Mesendoderm (in vitro differentiated cells): ENCODE data around the gene SLIT3.

ENCODE experiments used
- DNase-seq: peaks from one replicate; pipeline ENCODE4 v3.0.0; 2013
- H2AK5ac ChIP-seq: 2 replicates; pipeline ENCODE4 v1.6.1; 2013; ENCODE audit warnings: low read length, inconsistent platforms
- H2BK120ac ChIP-seq: 2 replicates; pipeline ENCODE4 v1.6.1; 2013; ENCODE audit warnings: low read depth, mild to moderate bottlenecking, low read length, moderate library complexity, mixed read lengths
- H2BK15ac ChIP-seq: replicated peaks from 2 replicates; pipeline ENCODE4 v1.6.1; 2013; ENCODE audit warnings: low read depth, mild to moderate bottlenecking, moderate library complexity
- H2BK5ac ChIP-seq: 2 replicates; pipeline ENCODE4 v1.6.1; 2013; ENCODE audit warnings: low read length, inconsistent platforms
- H3K18ac ChIP-seq: 2 replicates; pipeline ENCODE4 v1.6.1; 2013; ENCODE audit warnings: mild to moderate bottlenecking, low read length, mixed read lengths
- H3K23ac ChIP-seq: one replicate; pipeline ENCODE4 v1.6.1; 2013; ENCODE audit warnings: low read length
- H3K27ac ChIP-seq: 2 replicates; pipeline ENCODE4 v1.5.1; 2013; ENCODE audit warnings: low read depth, mild to moderate bottlenecking, inconsistent platforms, low read length, moderate library complexity
- H3K27me3 ChIP-seq: 2 replicates; pipeline ENCODE4 v1.6.1; 2013; ENCODE audit warnings: low read length, control low read depth, mild to moderate bottlenecking, inconsistent platforms; ENCODE audit not compliant: insufficient read depth, poor library complexity
- H3K36me3 ChIP-seq: 2 replicates; pipeline ENCODE4 v1.6.1; 2013; ENCODE audit warnings: low read length, inconsistent platforms; ENCODE audit not compliant: control insufficient read depth, insufficient read depth
- H3K4ac ChIP-seq: one replicate; pipeline ENCODE4 v1.6.1; 2013; ENCODE audit warnings: low read depth, mild to moderate bottlenecking, low read length, moderate library complexity
- H3K4me1 ChIP-seq: 2 replicates; pipeline ENCODE4 v1.6.1; 2013; ENCODE audit warnings: low read depth, low read length, inconsistent platforms; ENCODE audit not compliant: control insufficient read depth
- H3K4me2 ChIP-seq: 2 replicates; pipeline ENCODE4 v1.6.1; 2013; ENCODE audit warnings: low read length
- H3K4me3 ChIP-seq: 2 replicates; pipeline ENCODE4 v1.5.1; 2013; ENCODE audit warnings: mild to moderate bottlenecking, low read length
- H3K56ac ChIP-seq: one replicate; pipeline ENCODE4 v1.6.1; 2013; ENCODE audit warnings: low read length
- H3K79me1 ChIP-seq: 2 replicates; pipeline ENCODE4 v1.6.1; 2013; ENCODE audit warnings: low read length, inconsistent platforms
- H3K79me2 ChIP-seq: 2 replicates; pipeline ENCODE4 v1.6.1; 2013; ENCODE audit warnings: mild to moderate bottlenecking, low read length; ENCODE audit not compliant: control insufficient read depth, insufficient read depth
- H3K9ac ChIP-seq: 2 replicates; pipeline ENCODE4 v1.6.1; 2013; ENCODE audit warnings: low read length, inconsistent platforms
- H4K5ac ChIP-seq: one replicate; pipeline ENCODE4 v1.6.1; 2013; ENCODE audit warnings: low read length
- H4K8ac ChIP-seq: one replicate; pipeline ENCODE4 v1.6.1; 2013; ENCODE audit warnings: low read depth, mild to moderate bottlenecking, control low read depth, low read length, moderate library complexity
- WGBS: extraction: QIAGEN DNeasy Blood & Tissue Kit; methylation state at CpG from one replicate; pipeline ENCODE4 v1.1.7; 2013; ENCODE audit warnings: low lambda C conversion rate, missing lambda C conversion rate; ENCODE audit not compliant: insufficient coverage; ENCODE audit errors: extremely low coverage; 5-methylcytosine and 5-hydroxymethylcytosine counted together

The SLIT3 gene

DNA sequence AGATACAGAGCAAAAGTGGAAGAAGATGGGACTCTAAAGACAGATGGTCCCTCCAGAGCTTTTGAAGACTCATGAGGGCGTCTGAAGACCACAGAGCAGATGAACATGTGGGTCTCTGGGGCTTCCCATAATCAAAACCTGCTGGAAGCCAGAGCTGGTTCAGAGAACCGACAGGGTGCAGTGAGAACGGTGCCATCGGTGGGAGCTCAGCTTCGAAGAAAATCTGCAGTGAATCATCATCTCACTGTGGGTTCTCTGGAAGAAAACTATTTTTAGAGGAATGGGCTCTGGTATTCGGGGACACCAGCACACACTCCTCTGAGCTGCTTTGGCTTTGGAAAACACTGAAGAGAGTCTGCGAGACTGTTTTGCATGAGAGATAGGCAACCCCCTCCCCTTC, 499.4 kb downstream of the SLIT3 start:
- Histone ChIP-seq H2BK5ac (no peak overlapping the region), H3K4me1 (no peaks in the 10 kb centered on the region), H3K4me3 (no peak overlapping the region), H3K56ac (no peak overlapping the region), H3K79me1 (no peaks in the 10 kb centered on the region), H3K9ac (no peak overlapping the region), H3K23ac (no peak overlapping the region), H3K27me3 (no peaks in the 10 kb centered on the region), H3K27ac (no peak overlapping the region), H3K18ac (no peak overlapping the region), H2BK120ac (no peak overlapping the region), H3K4me2 (no peak overlapping the region), H4K5ac (no peak overlapping the region), H3K4ac (no peak overlapping the region), H2BK15ac (no peak overlapping the region), H3K79me2 (no peaks in the 10 kb centered on the region), H4K8ac (no peak overlapping the region), H2AK5ac (no peak overlapping the region), H3K36me3 (no peaks in the 10 kb centered on the region)
- no peak for DNase-seq
- no CpG with 5 or more reads among the region's 7 CpGs for WGBS

DNA sequence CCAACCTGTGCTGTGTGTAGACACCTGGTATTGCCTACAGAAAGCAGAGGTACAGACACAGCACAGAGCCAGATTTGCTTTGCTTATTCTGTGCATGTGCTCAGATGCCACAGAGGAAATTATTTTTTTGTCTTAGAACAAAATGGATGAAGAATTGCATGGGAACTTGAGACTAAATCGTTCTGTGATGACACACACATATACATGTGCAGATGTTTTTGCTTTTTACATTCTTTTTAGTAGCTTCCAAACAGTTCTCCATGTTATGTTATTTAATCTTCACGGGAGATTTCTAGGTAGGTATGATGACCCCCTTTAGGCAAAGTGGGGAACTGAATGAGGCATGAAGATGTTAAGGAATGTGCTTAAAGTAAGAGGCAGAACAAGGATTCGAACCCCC, 500.2 kb downstream of the SLIT3 start:
- H3K36me3 ChIP-seq: no peaks in the 10 kb centered on the region
- no peak overlapping the region for H3K4me2 ChIP-seq
- no peak overlapping the region for H2BK5ac ChIP-seq
- H4K5ac ChIP-seq: no peak overlapping the region
- H2BK15ac ChIP-seq: no peak overlapping the region
- H3K27me3 ChIP-seq: no peaks in the 10 kb centered on the region
- H3K79me1 ChIP-seq: no peaks in the 10 kb centered on the region
- H2AK5ac ChIP-seq: no peak overlapping the region
- H3K4ac ChIP-seq: no peak overlapping the region
- no peak overlapping the region for H3K18ac ChIP-seq
- DNase-seq: no peak
- H3K9ac ChIP-seq: no peak overlapping the region
- no peak overlapping the region for H3K4me3 ChIP-seq
- H4K8ac ChIP-seq: no peak overlapping the region
- no peak overlapping the region for H2BK120ac ChIP-seq
- H3K79me2 ChIP-seq: no peaks in the 10 kb centered on the region
- H3K56ac ChIP-seq: no peak overlapping the region
- H3K23ac ChIP-seq: no peak overlapping the region
- no peak overlapping the region for H3K27ac ChIP-seq
- WGBS: no CpG with 5 or more reads among the region's 3 CpGs
- H3K4me1 ChIP-seq: no peaks in the 10 kb centered on the region

DNA sequence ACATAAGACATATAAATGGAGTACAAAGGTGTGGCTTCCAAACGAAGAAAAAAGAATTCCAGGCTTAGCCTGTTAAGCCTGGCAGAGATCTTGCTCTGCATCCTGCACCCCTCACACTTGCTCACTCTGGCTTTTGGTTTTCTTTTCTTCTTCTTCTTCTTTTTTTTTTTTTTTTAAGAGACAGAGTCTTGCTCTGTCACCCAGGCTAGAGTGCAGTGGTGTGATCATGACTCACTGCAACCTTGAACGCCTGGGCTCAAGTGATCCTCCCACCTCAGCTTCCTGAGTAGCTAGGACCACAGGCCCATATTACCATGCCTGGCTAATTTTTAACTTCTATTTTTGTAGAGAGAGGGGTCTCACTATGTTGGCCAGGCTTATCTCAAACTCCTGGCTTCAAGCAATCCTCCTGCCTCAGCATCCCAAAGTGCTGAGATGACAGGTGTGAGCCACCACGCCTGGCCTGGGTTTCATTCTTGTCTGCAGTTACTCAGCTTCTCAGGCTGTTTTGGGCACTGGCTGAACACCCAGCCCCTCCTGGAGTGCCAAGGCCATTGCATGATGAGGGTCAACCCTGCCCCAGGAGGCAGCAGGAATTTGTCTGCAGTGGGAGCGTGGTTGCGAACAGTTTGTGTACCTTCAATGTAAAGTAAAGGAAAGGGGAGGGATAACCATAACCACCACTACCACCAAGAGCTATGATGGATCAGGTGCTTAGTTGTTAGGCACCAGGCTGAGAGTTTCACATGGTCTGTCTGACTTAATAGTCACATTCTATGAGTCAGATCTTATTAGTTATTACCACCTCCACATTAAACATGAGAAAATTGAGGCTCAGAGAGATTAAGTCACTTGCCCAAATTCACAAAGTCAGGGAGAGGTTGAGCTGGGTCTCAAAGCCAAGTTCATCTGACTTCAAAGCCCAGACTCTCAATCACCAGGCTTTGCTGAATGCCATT, 502.6 kb downstream of the SLIT3 start:
- WGBS: no CpG with 5 or more reads among the region's 5 CpGs
- no peak overlapping the region for H3K27ac ChIP-seq
- H3K4me2 ChIP-seq: no peak overlapping the region

DNA sequence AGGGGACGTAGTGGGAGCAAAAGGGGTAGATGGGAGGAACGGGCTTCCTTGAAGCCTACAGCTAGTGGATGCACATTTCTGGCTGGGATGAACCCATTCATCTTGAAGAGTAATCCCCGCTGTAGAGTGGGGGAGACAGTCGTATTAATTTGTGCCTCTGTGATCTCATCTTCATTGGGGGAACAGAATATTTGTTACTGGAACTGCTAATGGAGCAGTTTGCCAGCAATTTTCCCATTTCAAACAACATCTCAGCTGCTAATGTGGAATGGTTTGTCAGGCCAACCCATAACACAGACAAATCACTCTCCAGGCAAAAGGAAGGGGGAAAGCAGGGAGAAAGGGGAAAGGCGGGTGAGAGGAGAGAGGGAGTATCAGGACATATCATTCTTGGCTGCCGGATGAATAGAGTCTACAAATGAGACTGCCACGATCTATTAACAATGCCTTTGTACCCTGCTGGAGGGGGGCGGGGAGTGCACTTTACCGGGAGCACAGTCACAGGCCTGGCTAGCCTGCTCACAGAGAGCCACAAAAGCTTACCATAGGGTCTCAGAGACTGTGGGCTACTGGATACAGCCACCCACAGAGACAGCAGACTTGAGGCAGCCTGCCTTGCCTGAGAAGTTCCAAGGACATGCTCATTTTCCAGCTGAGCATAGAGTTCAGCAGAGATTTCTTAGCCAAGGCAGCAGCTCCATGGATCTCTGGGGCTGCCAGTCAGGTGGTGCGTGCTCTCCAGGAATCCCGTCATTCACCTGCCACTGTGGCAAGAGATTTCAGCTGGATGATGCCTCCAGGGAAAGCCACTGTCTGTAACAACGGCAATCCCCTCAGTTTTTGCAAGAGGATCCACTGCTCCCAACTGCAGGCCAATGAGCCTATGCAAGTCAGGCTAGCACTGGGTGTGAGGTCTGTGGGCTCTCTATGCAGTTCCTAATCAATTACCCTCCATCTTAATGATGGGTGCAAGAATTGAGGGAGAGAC, 504.1 kb downstream of the SLIT3 start:
- Histone ChIP-seq H3K18ac (no peak overlapping the region), H3K23ac (no peak overlapping the region), H2BK120ac (no peak overlapping the region), H3K27me3 (no peaks in the 10 kb centered on the region), H3K4ac (no peak overlapping the region), H3K4me1 (no peaks in the 10 kb centered on the region), H3K79me1 (no peaks in the 10 kb centered on the region), H2BK5ac (no peak overlapping the region), H3K36me3 (no peaks in the 10 kb centered on the region), H3K79me2 (no peaks in the 10 kb centered on the region), H3K4me2 (no peak overlapping the region), H3K27ac (no peak overlapping the region), H2AK5ac (no peak overlapping the region), H2BK15ac (no peak overlapping the region), H4K8ac (no peak overlapping the region), H3K9ac (no peak overlapping the region), H3K56ac (no peak overlapping the region), H4K5ac (no peak overlapping the region), H3K4me3 (no peak overlapping the region)
- DNase-seq: no peak
- no CpG with 5 or more reads among the region's 12 CpGs for WGBS

More for the DNA sequence above, 502.6 kb downstream of the SLIT3 start:
- H2BK5ac ChIP-seq: no peak overlapping the region
- H3K18ac ChIP-seq: no peak overlapping the region
- H3K27me3 ChIP-seq: no peaks in the 10 kb centered on the region
- no peak overlapping the region for H3K4me3 ChIP-seq
- no peak overlapping the region for H3K56ac ChIP-seq
- H3K79me2 ChIP-seq: no peaks in the 10 kb centered on the region
- H3K4ac ChIP-seq: no peak overlapping the region
- H2BK15ac ChIP-seq: no peak overlapping the region
- no peaks in the 10 kb centered on the region for H3K79me1 ChIP-seq
- H3K9ac ChIP-seq: no peak overlapping the region
- no peak for DNase-seq
- H3K36me3 ChIP-seq: no peaks in the 10 kb centered on the region
- H4K5ac ChIP-seq: no peak overlapping the region
- no peak overlapping the region for H3K23ac ChIP-seq
- H2AK5ac ChIP-seq: no peak overlapping the region
- H4K8ac ChIP-seq: no peak overlapping the region
- H2BK120ac ChIP-seq: no peak overlapping the region
- no peaks in the 10 kb centered on the region for H3K4me1 ChIP-seq

DNA sequence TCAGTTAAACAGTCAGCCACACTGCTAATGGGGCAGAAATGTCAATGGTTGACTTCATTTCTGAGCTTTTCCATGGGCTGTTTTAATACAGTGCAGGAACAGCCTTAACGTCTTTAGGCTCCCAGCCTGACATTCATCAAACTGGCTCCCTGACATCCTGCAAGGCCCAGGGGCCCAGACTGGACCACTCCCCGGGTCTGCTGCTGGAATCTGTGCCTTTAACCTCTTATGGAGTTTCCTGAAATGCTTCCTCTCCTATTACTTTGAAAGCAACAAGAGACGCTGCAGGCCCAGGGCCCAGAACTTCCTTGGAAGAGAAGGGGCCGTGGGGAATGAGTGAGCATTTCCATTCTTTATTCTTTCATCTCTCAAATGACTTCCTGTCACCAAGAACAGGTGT, 504.9 kb downstream of the SLIT3 start:
- whole genome bisulfite sequencing: no CpG with 5 or more reads among the region's 4 CpGs
- Histone ChIP-seq H3K79me2 (no peaks in the 10 kb centered on the region), H2AK5ac (no peak overlapping the region), H4K5ac (no peak overlapping the region), H2BK15ac (no peak overlapping the region), H3K27ac (no peak overlapping the region), H3K56ac (no peak overlapping the region), H3K36me3 (no peaks in the 10 kb centered on the region), H2BK5ac (no peak overlapping the region), H2BK120ac (no peak overlapping the region), H3K4me2 (no peak overlapping the region), H3K9ac (no peak overlapping the region), H3K4ac (no peak overlapping the region), H3K27me3 (no peaks in the 10 kb centered on the region), H3K4me1 (no peaks in the 10 kb centered on the region), H3K79me1 (no peaks in the 10 kb centered on the region), H3K18ac (no peak overlapping the region), H4K8ac (no peak overlapping the region), H3K4me3 (no peak overlapping the region), H3K23ac (no peak overlapping the region)
- DNase-seq: no peak
